ENCODE data around the gene SLC30A4. TPM values are rescaled to one million over a fixed set of nuclear protein-coding genes. Genes with fewer than 3 reads are reported as not detected.
A peak's percentile ranks its signal among the peaks of the same experiment; 100 is the strongest.

SLC30A4 gene
- total RNA-seq, 6 experiments from 2014 or later = 1.8 to 4.5 (median 3.0) TPM

- H3K4me3 ChIP-seq = no peak overlapping the region
- no peaks in the 10 kb centered on the region for H3K4me1 ChIP-seq
- 67% methylated on average over 2 of the region's 2 CpGs for WGBS (ENCODE audit: insufficient coverage, low coverage, low lambda C conversion rate, missing lambda C conversion rate)
- H3K27me3 ChIP-seq = no peaks in the 10 kb centered on the region
- ATAC-seq (no peak), DNase-seq (no peak)
- TF ChIP-seq CTCF (IDR thresholded peaks at IDR 0.05) (no peak), POLR2A (IDR thresholded peaks at IDR 0.05) (no peak)
- H3K36me3 ChIP-seq = no peaks in the 10 kb centered on the region
- intact Hi-C loops (cut with DNase I) = no loop called here
- no peak overlapping the region for H3K27ac ChIP-seq
- no peaks in the 10 kb centered on the region for H3K9me3 ChIP-seq
Observed at GRCh38 chr15:45481135-45481534, 41.4 kb downstream of the SLC30A4 start.

- intact Hi-C loops (cut with DNase I) = no loop called here
- H3K36me3 ChIP-seq = no peaks in the 10 kb centered on the region
- DNase-seq (no peak), ATAC-seq (peak in 2 of 4 donors; percentile 18 to 49)
- no peaks in the 10 kb centered on the region for H3K9me3 ChIP-seq
- no peak for TF ChIP-seq POLR2A (IDR thresholded peaks at IDR 0.05)
- TF ChIP-seq CTCF (IDR thresholded peaks at IDR 0.05) = no peak
- WGBS (ENCODE audit: insufficient coverage, low coverage, low lambda C conversion rate, missing lambda C conversion rate) = 47% methylated on average over 3 of the region's 3 CpGs
- H3K4me1 ChIP-seq = no peaks in the 10 kb centered on the region
- no peak overlapping the region for H3K27ac ChIP-seq
- H3K4me3 ChIP-seq = no peak overlapping the region
- H3K27me3 ChIP-seq = no peaks in the 10 kb centered on the region
Observed at GRCh38 chr15:45476410-45476809, 46.1 kb downstream of the SLC30A4 start.

- Histone ChIP-seq H3K36me3 (no peaks in the 10 kb centered on the region), H3K4me1 (no peaks in the 10 kb centered on the region), H3K27me3 (no peaks in the 10 kb centered on the region), H3K9me3 (no peaks in the 10 kb centered on the region), H3K4me3 (no peak overlapping the region), H3K27ac (no peak overlapping the region)
- TF ChIP-seq POLR2A (IDR thresholded peaks at IDR 0.05) = no peak
- no peak for TF ChIP-seq CTCF (IDR thresholded peaks at IDR 0.05)
- 44% methylated on average over 6 of the region's 6 CpGs for WGBS (ENCODE audit: insufficient coverage, low coverage, low lambda C conversion rate, missing lambda C conversion rate)
- DNase-seq = no peak
- intact Hi-C loops (cut with DNase I) = no loop called here
- peak; percentile 27 to 53 (median 52) for ATAC-seq
Observed at GRCh38 chr15:45474799-45475198, 47.8 kb downstream of the SLC30A4 start.

GRCh38 chr15:45473068-45473467 lies 49.5 kb downstream of the SLC30A4 start:
- H3K36me3 ChIP-seq = no peaks in the 10 kb centered on the region
- H3K4me3 ChIP-seq = no peak overlapping the region
- no peak overlapping the region for H3K27ac ChIP-seq
- no peak for DNase-seq
- TF ChIP-seq CTCF (IDR thresholded peaks at IDR 0.05) (no peak), POLR2A (IDR thresholded peaks at IDR 0.05) (no peak)
- intact Hi-C loops (cut with DNase I) = no loop called here
- H3K9me3 ChIP-seq = no peaks in the 10 kb centered on the region
- 100% methylated on average over 1 of the region's 2 CpGs for WGBS (ENCODE audit: insufficient coverage, low coverage, low lambda C conversion rate, missing lambda C conversion rate)
- H3K27me3 ChIP-seq = no peaks in the 10 kb centered on the region
- H3K4me1 ChIP-seq = no peaks in the 10 kb centered on the region
- no peak for ATAC-seq

- no peaks in the 10 kb centered on the region for H3K4me1 ChIP-seq
- H3K27ac ChIP-seq = no peak overlapping the region
- intact Hi-C loops (cut with DNase I) = no loop called here
- TF ChIP-seq POLR2A (IDR thresholded peaks at IDR 0.05) = no peak
- no peak for TF ChIP-seq CTCF (IDR thresholded peaks at IDR 0.05)
- H3K36me3 ChIP-seq = no peaks in the 10 kb centered on the region
- no peak for ATAC-seq
- no peaks in the 10 kb centered on the region for H3K27me3 ChIP-seq
- WGBS (ENCODE audit: insufficient coverage, low coverage, low lambda C conversion rate, missing lambda C conversion rate) = 84% methylated on average over 4 of the region's 8 CpGs
- H3K4me3 ChIP-seq = no peak overlapping the region
- no peak for DNase-seq
- H3K9me3 ChIP-seq = no peaks in the 10 kb centered on the region
Observed at GRCh38 chr15:45471151-45471550, 51.4 kb downstream of the SLC30A4 start.
